ENCODE measurements around the gene FOXE3. TPM values are rescaled to one million over a fixed set of nuclear protein-coding genes. Genes with fewer than 3 reads are reported as not detected.

Gene FOXE3
- total and polyA plus RNA-seq, 7 donors: 0.15 TPM; not detected in 6

DNA sequence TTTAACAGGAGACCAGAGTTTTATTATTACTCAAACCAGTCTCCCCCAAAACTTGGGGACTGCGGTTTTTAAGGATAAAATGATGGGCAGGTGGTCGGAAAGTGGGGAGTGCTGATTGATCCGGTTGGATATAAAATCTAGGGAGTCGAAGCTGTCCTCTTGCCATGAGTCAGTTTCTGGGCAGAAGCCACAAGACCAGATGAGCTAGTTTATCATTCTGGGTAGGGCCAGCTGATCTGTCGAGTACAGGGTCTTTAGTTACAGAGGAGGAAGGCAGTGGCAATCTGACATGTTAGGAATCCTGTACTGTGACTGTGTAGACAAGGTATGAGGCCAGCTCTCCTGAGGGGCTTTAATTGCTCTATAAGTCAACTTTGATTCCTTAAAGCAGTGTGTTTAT is 22.9 kb upstream of the FOXE3 start:
- no peak overlapping the region for H3K27ac ChIP-seq
- H3K4me3 ChIP-seq: no peak overlapping the region
- no peaks in the 10 kb centered on the region for H3K9me3 ChIP-seq
- no peak for TF ChIP-seq POLR2A (IDR thresholded peaks at IDR 0.05)
- TF ChIP-seq POLR2AphosphoS5 (IDR thresholded peaks at IDR 0.05): no peak
- TF ChIP-seq, protein P1, sequence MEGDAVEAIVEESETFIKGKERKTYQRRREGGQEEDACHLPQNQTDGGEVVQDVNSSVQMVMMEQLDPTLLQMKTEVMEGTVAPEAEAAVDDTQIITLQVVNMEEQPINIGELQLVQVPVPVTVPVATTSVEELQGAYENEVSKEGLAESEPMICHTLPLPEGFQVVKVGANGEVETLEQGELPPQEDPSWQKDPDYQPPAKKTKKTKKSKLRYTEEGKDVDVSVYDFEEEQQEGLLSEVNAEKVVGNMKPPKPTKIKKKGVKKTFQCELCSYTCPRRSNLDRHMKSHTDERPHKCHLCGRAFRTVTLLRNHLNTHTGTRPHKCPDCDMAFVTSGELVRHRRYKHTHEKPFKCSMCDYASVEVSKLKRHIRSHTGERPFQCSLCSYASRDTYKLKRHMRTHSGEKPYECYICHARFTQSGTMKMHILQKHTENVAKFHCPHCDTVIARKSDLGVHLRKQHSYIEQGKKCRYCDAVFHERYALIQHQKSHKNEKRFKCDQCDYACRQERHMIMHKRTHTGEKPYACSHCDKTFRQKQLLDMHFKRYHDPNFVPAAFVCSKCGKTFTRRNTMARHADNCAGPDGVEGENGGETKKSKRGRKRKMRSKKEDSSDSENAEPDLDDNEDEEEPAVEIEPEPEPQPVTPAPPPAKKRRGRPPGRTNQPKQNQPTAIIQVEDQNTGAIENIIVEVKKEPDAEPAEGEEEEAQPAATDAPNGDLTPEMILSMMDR (IDR thresholded peaks at IDR 0.05): no peak
- TF ChIP-seq EP300 (IDR thresholded peaks at IDR 0.05): no peak
- no peaks in the 10 kb centered on the region for H3K36me3 ChIP-seq
- no peaks in the 10 kb centered on the region for H3K4me1 ChIP-seq
- WGBS, 2 donors: 72 to 75% methylated on average over 5 of the region's 5 CpGs
- peaks cover 0 to 14% (median 0%) of the 10 kb centered on the region in 3 donors for H3K27me3 ChIP-seq
- no peak for DNase-seq
- intact Hi-C loops (cut with DNase I): no loop called here

DNA sequence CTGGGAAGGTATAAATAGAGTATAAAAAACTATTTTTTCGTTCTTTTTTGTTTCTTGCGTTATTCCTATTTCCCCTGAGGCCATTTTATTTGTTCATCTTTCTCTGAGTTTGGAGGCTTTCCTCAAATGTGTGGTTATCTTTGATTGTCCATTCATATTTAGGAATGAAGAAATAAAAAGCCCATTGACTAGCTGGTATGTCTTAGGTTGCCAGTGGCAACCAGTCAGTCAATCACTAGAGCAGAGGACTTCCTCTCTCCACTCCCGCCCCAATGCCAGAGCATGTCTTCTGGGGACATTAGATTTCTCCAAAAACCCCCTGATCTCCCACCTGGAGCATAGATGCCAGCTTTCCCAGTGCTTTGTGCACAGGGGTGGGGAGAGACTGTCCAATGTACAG is 20.7 kb upstream of the FOXE3 start:
- H3K4me3 ChIP-seq: no peak overlapping the region
- no peaks in the 10 kb centered on the region for H3K4me1 ChIP-seq
- no peaks in the 10 kb centered on the region for H3K9me3 ChIP-seq
- no peak overlapping the region for H3K27ac ChIP-seq
- intact Hi-C loops (cut with DNase I): no loop called here
- peaks cover 0 to 30% (median 7%) of the 10 kb centered on the region in 3 donors for H3K27me3 ChIP-seq
- DNase-seq: no peak
- TF ChIP-seq POLR2AphosphoS5 (IDR thresholded peaks at IDR 0.05) (no peak), POLR2A (IDR thresholded peaks at IDR 0.05) (no peak), EP300 (IDR thresholded peaks at IDR 0.05) (no peak)
- TF ChIP-seq, protein P1 (IDR thresholded peaks at IDR 0.05): no peak
- WGBS, 2 donors: 75 to 95% methylated on average over 3 of the region's 3 CpGs
- no peaks in the 10 kb centered on the region for H3K36me3 ChIP-seq

- TF ChIP-seq POLR2AphosphoS5 (IDR thresholded peaks at IDR 0.05) (no peak), POLR2A (IDR thresholded peaks at IDR 0.05) (no peak), EP300 (IDR thresholded peaks at IDR 0.05) (no peak)
- TF ChIP-seq, protein P1 (IDR thresholded peaks at IDR 0.05): no peak
- H3K4me3 ChIP-seq: no peak overlapping the region
- H3K27me3 ChIP-seq: peaks cover 0 to 35% (median 10%) of the 10 kb centered on the region in 3 donors
- H3K4me1 ChIP-seq: no peaks in the 10 kb centered on the region
- intact Hi-C loops (cut with DNase I): no loop called here
- no peak for DNase-seq
- 94 to 95% methylated on average over 6 of the region's 6 CpGs for WGBS, 2 donors
- no peaks in the 10 kb centered on the region for H3K36me3 ChIP-seq
- H3K9me3 ChIP-seq: no peaks in the 10 kb centered on the region
- no peak overlapping the region for H3K27ac ChIP-seq
Observed at GRCh38 chr1:47396671-47397196, 19.4 kb upstream of the FOXE3 start.

DNA sequence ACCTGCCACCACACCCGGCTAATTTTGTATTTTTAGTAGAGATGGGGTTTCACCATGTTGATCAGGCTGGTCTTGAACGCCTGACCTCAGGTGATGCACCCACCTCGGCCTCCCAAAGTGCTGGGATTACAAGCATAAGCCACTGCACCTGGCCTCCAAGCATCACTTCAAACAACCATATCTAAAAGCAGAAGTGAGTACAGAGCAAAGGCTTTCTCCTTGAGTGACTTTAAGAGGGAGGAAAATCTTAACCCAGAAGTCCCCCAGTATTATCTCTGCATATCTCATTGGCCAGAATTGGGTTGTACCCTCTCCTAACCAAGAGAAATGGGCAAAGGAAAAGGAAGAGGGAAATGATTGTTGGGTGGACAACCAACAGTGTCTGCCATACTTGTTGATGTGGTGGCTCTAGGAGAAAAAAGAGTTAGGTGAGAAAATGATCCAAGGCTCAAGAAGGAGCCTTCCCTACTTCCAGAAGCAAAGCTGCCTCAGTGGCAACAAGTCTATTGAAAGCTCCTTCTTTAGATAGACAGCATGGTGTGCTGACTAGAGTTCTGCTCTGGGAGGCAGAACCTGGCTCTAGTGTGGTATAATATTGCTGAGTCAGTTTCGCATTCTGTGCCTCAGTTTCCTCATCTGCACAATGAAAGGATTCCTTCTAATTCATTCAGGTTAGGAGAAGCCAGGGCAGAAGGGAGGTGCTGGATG is 16.8 kb upstream of the FOXE3 start:
- H3K9me3 ChIP-seq: no peaks in the 10 kb centered on the region
- H3K4me3 ChIP-seq: no peak overlapping the region
- H3K27ac ChIP-seq: no peak overlapping the region
- H3K4me1 ChIP-seq: no peaks in the 10 kb centered on the region
- no peaks in the 10 kb centered on the region for H3K36me3 ChIP-seq
- TF ChIP-seq, protein P1 (IDR thresholded peaks at IDR 0.05): no peak
- TF ChIP-seq POLR2A (IDR thresholded peaks at IDR 0.05): no peak
- TF ChIP-seq POLR2AphosphoS5 (IDR thresholded peaks at IDR 0.05): no peak
- TF ChIP-seq EP300 (IDR thresholded peaks at IDR 0.05): no peak
- intact Hi-C loops (cut with DNase I): no loop called here
- DNase-seq: no peak
- peaks cover 0 to 49% (median 15%) of the 10 kb centered on the region in 3 donors for H3K27me3 ChIP-seq
- 83 to 96% methylated on average over 4 of the region's 4 CpGs for WGBS, 2 donors
